Measurements from ENCODE around the gene ATP9B.

ATP9B gene

DNA sequence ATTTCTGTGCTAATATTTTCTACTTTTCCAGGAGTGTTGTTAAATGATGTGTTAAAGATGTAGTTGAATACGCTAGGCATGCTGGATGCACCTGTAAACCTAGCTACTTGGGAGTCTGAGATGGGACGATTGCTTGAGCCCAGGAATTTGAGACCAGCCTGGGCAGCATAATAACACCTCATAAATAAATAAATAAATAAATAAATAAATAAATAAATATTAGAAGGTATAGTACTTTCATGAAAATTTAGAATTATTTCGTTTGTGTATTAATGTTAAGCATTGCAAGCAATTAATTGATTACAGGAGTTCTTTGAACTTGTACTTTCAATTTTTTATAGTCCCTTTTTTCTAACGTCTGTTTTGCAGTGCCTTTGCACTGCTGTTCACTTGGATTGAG lies 137.2 kb downstream of the ATP9B start:
- Histone ChIP-seq H3K9me3 (ENCODE audit: insufficient read depth, low read length) (no peaks in the 10 kb centered on the region), H3K4me2 (ENCODE audit: low read length) (no peak overlapping the region), H3K4me1 (ENCODE audit: low read length) (peaks cover 5% of the 10 kb centered on the region; the same call in 1 of the 2 replicates), H2AFZ (ENCODE audit: low read depth, low read length) (no peak overlapping the region), H3K9ac (ENCODE audit: low read length) (no peak overlapping the region), H3K36me3 (replicated peaks; ENCODE audit: low read depth, low read length) (peaks cover 2% of the 10 kb centered on the region), H3K27me3 (ENCODE audit: low read depth, low read length) (no peaks in the 10 kb centered on the region), H3K4me3 (ENCODE audit: low read length) (no peak overlapping the region), H3K27ac (ENCODE audit: low read length) (no peak overlapping the region), H4K20me1 (ENCODE audit: insufficient read depth, low read length) (peaks cover 9% of the 10 kb centered on the region; the same call in 1 of the 2 replicates), H3K79me2 (ENCODE audit: low read length) (no peaks in the 10 kb centered on the region)
- TF ChIP-seq EZH2phosphoT487 (IDR thresholded peaks at IDR 0.05; ENCODE audit: low read depth) = no peak
- no peak for TF ChIP-seq CTCF (IDR thresholded peaks at IDR 0.05; ENCODE audit: low read depth, low read length)

DNA sequence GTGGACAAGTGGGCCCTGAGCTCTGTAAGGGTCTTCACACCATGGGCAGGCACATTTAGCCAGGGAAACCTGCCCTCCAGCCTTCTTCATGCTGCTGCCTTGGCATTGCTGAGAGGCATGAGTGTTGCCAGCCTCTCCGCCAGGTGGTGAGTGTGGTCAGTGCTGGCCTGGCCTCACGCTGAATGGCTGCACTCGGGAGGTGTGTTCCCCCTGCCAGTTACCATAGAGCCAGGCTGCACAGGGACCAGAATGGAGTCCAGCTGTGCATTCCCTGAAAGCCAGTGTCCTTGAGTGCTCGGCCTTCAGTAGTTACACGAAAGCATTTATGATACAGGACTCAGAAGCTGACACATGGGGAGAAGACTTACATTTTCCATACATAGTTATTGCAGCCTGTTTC lies 139.7 kb downstream of the ATP9B start:
- no peaks in the 10 kb centered on the region for H3K79me2 ChIP-seq (ENCODE audit: low read length)
- H3K4me2 ChIP-seq (ENCODE audit: low read length) = no peak overlapping the region
- no peak overlapping the region for H3K27ac ChIP-seq (ENCODE audit: low read length)
- H3K9me3 ChIP-seq (ENCODE audit: insufficient read depth, low read length) = no peaks in the 10 kb centered on the region
- peaks cover 2% of the 10 kb centered on the region for H3K36me3 ChIP-seq (replicated peaks; ENCODE audit: low read depth, low read length)
- H3K27me3 ChIP-seq (ENCODE audit: low read depth, low read length) = no peaks in the 10 kb centered on the region
- TF ChIP-seq EZH2phosphoT487 (IDR thresholded peaks at IDR 0.05; ENCODE audit: low read depth) (no peak), CTCF (IDR thresholded peaks at IDR 0.05; ENCODE audit: low read depth, low read length) (no peak)
- no peak overlapping the region for H2AFZ ChIP-seq (ENCODE audit: low read depth, low read length)
- H3K4me1 ChIP-seq (ENCODE audit: low read length) = peaks cover 5% of the 10 kb centered on the region; the same call in 1 of the 2 replicates
- H4K20me1 ChIP-seq (ENCODE audit: insufficient read depth, low read length) = peaks cover 14% of the 10 kb centered on the region; the same call in 1 of the 2 replicates
- no peak overlapping the region for H3K4me3 ChIP-seq (ENCODE audit: low read length)
- no peak overlapping the region for H3K9ac ChIP-seq (ENCODE audit: low read length)

- no peak overlapping the region for H2AFZ ChIP-seq (ENCODE audit: low read depth, low read length)
- H3K27me3 ChIP-seq (ENCODE audit: low read depth, low read length) = no peaks in the 10 kb centered on the region
- H3K4me1 ChIP-seq (ENCODE audit: low read length) = peaks cover 5% of the 10 kb centered on the region; the same call in 1 of the 2 replicates
- no peak overlapping the region for H3K9ac ChIP-seq (ENCODE audit: low read length)
- peaks cover 14% of the 10 kb centered on the region; the same call in 1 of the 2 replicates for H4K20me1 ChIP-seq (ENCODE audit: insufficient read depth, low read length)
- H3K4me3 ChIP-seq (ENCODE audit: low read length) = no peak overlapping the region
- H3K9me3 ChIP-seq (ENCODE audit: insufficient read depth, low read length) = no peaks in the 10 kb centered on the region
- H3K27ac ChIP-seq (ENCODE audit: low read length) = no peak overlapping the region
- TF ChIP-seq CTCF (IDR thresholded peaks at IDR 0.05; ENCODE audit: low read depth, low read length) (no peak), EZH2phosphoT487 (IDR thresholded peaks at IDR 0.05; ENCODE audit: low read depth) (no peak)
- peaks cover 2% of the 10 kb centered on the region for H3K36me3 ChIP-seq (replicated peaks; ENCODE audit: low read depth, low read length)
- H3K4me2 ChIP-seq (ENCODE audit: low read length) = no peak overlapping the region
- H3K79me2 ChIP-seq (ENCODE audit: low read length) = no peaks in the 10 kb centered on the region
These were observed 141.1 kb downstream of the ATP9B start for GRCh38 chr18:79210002-79210910.

- no peak overlapping the region for H2AFZ ChIP-seq (ENCODE audit: low read depth, low read length)
- H3K4me2 ChIP-seq (ENCODE audit: low read length) = no peak overlapping the region
These were observed 142.7 kb downstream of the ATP9B start for GRCh38 chr18:79211844-79212243.

More at GRCh38 chr18:79211844-79212243, 142.7 kb downstream of the ATP9B start:
- Histone ChIP-seq H3K27ac (ENCODE audit: low read length) (no peak overlapping the region), H3K9me3 (ENCODE audit: insufficient read depth, low read length) (no peaks in the 10 kb centered on the region), H3K27me3 (ENCODE audit: low read depth, low read length) (no peaks in the 10 kb centered on the region), H4K20me1 (ENCODE audit: insufficient read depth, low read length) (peaks cover 14% of the 10 kb centered on the region; the same call in 1 of the 2 replicates), H3K36me3 (replicated peaks; ENCODE audit: low read depth, low read length) (peaks cover under 1% of the 10 kb centered on the region), H3K4me1 (ENCODE audit: low read length) (peaks cover 5% of the 10 kb centered on the region; the same call in 1 of the 2 replicates), H3K4me3 (ENCODE audit: low read length) (no peak overlapping the region), H3K9ac (ENCODE audit: low read length) (no peak overlapping the region), H3K79me2 (ENCODE audit: low read length) (no peaks in the 10 kb centered on the region)
- TF ChIP-seq CTCF (IDR thresholded peaks at IDR 0.05; ENCODE audit: low read depth, low read length) (no peak), EZH2phosphoT487 (IDR thresholded peaks at IDR 0.05; ENCODE audit: low read depth) (no peak)
